ENCODE results near the gene SLC4A9.

SLC4A9 gene, protein sequence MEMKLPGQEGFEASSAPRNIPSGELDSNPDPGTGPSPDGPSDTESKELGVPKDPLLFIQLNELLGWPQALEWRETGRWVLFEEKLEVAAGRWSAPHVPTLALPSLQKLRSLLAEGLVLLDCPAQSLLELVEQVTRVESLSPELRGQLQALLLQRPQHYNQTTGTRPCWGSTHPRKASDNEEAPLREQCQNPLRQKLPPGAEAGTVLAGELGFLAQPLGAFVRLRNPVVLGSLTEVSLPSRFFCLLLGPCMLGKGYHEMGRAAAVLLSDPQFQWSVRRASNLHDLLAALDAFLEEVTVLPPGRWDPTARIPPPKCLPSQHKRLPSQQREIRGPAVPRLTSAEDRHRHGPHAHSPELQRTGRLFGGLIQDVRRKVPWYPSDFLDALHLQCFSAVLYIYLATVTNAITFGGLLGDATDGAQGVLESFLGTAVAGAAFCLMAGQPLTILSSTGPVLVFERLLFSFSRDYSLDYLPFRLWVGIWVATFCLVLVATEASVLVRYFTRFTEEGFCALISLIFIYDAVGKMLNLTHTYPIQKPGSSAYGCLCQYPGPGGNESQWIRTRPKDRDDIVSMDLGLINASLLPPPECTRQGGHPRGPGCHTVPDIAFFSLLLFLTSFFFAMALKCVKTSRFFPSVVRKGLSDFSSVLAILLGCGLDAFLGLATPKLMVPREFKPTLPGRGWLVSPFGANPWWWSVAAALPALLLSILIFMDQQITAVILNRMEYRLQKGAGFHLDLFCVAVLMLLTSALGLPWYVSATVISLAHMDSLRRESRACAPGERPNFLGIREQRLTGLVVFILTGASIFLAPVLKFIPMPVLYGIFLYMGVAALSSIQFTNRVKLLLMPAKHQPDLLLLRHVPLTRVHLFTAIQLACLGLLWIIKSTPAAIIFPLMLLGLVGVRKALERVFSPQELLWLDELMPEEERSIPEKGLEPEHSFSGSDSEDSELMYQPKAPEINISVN
- long read RNA-seq, donor 1 = 0 reads
- long read RNA-seq, donor 2 = 0 reads
- long read RNA-seq, donor 3 = 0 reads
- long read RNA-seq, donor 4 = 0 reads
- long read RNA-seq, donor 5 = 0 reads
- long read RNA-seq, donor 6 = 0 reads
- long read RNA-seq, donor 7 = 0 reads
- long read RNA-seq, donor 8, partial matches to known transcripts = 0 of 1 reads
- long read RNA-seq, donor 8, other reads (novel, unspliced or antisense) = 0 of 1 reads

GRCh38 chr5:140360101-140360500 is at the start of gene SLC4A9:
SLC4A9 (plus strand) TSS chr5:140360194; CDS start chr5:140360237, 43 bp downstream.
- DNase-seq = no peak

- no peak for DNase-seq
Measured at GRCh38 chr5:140310434-140310833, 49.6 kb upstream of the SLC4A9 start.

DNA sequence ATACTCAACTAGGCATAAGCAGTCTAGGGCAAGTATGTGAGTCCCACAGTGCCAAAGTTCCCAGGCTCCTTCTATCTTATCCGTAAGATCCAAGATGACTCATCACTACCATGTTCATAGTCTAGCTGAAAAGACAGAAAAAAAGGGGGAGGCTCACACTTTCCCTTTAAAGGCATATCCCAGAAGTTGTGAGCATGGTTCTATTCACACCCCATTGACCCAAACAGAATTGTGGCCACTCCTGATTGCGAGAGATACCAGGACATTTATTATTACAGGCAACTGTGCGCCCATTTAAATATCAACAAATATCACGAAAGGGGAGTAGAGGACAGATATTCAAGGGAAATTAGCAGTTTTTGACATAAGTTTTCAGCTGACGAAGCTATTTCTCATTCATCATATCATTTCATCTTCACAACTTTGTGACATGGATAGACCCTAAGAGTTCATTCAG is 49.0 kb upstream of the SLC4A9 start:
- DNase-seq = no peak

DNA sequence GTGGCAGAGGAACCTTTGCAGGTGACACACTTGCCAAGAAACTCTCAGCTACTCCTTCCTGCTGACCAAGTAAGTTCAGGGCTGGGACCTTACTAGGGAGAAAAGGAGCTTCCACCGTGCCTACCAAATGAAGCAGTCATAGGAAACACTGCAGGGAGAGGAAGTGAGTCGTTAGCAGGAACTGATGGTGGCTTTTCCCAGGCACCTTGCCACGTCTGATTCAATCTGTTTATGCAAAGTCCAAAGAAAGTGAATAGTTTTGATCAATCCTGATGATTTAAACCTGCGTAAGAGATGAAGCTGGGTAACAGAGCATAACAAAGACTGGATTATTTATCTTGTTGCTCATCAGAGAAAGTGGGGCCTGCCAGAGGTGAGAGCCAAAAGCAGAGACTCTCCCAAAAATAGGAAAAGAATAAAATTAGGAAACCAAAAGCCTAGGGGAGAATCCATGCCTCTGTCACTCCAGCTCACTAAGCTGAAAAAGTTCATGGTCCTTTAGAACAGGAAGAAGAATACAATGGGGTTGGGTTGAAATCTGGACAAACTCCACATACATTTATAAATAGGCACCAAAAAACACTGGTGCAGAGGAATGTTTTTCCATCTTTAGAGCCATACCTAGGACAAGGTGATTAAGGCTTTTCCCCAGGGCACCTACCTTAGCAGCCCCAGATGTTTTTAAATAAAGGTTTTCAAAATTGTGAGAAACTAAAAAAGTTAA is 47.8 kb upstream of the SLC4A9 start:
- DNase-seq = no peak

DNA sequence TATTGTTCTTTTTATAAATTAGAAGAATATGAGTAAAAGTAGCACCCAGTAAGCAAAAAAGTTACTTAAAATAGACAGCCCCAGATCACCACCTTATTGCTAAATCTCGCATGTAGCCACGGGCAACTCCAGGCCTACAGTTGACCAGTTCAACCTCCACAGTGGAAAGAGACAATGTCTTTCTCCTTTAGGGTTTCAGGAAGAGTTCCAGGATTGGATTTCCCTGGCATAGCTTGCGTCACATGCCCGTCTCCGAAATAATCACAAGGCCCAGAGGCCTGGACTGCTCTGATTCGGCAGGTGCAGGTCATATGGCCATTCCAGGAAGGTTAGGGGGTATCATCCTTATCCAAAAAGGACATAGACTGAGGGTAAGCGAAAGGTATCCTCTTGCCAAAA is 47.2 kb upstream of the SLC4A9 start:
- no peak for DNase-seq

DNA sequence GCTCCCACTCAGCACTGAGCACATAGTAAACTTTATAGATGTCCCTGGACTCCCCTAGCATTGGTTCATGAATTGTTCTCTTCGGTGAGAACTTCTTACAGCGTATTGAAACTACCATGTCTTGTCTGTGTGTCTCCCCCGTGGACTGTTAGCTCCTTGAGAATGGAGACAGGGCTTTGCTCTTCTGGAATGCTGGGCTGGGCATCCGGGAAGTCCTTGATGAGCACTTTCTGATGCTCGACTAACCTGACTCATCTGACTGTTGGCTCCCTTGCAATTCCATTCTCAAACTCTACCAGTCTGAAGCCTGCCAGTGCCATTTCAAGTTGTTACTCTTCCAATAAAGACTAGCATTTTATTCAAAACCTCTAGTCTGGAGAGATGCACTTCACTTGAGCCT is 42.1 kb upstream of the SLC4A9 start:
- DNase-seq = no peak

DNA sequence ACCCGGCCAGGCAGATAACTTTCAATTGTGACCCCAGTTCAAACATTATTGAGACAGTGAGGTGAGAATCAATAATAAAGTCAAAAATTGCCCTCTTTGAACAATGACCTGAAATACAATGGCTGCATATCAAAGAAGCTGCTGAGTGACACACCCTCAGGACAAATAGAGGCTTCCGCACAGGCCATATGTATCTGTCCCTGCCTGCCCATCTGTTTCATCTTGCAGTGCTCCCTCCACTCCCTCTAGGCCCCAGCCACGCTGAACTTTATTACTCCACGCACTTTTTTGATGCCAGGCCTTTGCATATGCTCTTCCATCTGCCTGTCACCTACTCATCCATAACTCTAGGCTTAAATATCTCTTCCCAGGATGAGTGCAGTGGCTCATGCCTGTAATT is 41.2 kb upstream of the SLC4A9 start:
- no peak for DNase-seq

DNA sequence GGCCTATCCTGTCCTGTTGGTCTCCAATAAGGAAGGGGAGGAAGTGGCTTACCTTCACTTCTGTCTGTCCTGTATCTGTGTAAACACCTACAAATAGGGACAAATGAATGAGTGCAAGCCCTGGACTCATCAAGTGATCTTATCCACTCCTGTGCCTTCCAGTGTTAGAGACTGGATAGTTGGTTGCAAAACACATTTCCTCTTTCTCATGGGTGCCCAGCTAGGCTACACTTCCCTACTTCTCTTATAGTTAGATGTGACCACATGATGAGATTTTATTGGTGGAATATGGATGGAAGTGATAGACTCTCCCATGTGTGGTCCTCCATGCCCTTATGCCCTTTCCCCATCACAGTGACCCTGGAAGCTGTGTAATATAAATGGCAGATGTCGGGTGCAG is 40.2 kb upstream of the SLC4A9 start:
- DNase-seq = no peak

DNA sequence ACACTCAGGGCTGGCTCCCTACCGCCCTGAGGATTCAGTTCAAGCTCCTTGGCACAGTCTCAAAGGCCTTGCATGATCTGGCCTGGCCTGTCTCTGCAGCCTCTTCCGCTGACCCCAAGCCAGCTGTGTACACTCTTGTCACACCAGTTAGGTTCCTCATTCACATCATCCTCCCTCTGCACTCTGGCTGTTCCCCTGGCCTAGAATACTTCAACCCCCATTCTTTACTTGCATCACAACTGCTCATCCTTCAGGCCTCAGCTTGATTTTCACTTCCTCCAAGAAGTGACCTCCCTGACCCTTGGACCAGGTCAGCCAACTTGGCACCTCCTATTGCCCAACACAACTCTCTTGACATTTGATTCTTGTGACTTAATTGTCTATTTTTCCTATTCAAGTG is 38.2 kb upstream of the SLC4A9 start:
- DNase-seq = no peak

GRCh38 chr5:140322751-140323731 is 37.0 kb upstream of the SLC4A9 start:
- DNase-seq = peak; percentile 52

GRCh38 chr5:140324041-140324600 is 35.9 kb upstream of the SLC4A9 start:
- no peak for DNase-seq

DNA sequence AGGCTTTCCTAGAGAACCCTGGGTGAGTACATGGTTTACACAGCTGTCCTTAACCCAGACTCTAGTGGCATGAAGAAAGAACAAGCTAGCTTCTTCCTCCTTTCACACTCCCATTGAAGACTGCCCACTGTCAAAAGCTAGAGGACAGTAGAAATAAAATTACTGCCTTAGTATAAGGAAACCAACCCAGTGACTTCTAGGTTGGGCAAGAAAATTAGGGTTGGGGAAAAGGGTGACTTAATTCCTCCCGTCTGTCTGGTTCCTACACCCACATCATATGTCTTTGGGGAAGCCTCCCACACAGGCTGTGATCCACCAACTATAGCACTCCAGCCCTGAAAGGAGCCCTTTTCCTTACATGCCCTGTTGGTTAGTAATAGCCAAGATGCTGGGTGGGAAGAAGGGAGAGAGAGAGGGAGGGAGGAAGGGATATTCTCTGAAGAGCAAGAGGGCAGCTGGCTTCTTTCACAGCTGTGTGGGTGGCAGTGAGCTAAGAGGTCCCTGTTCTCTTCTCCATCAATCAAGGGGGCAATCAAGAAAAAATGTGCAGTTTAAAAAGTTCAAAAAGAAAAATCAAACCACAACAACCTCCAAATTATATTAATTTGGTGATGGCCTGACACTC is 35.3 kb upstream of the SLC4A9 start:
- no peak for DNase-seq

DNA sequence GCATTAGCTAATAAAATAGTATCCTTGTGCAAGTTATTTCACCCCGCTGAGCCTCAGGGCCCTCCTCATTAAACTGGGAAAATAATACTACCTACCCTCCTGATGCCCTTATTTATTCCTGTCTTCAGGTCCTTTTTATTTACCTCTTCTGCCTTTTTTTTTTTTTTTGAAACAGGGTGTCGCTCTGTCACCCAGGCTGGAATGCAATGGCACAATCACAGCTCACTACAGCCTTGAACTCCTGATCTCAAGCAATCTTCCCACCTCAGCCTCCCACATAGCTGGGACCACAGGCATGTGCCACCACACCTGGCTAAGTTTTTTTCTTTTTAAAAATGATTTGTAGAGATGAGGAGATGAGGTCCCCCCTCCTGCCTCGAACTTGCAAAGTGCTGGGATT is 34.5 kb upstream of the SLC4A9 start:
- no peak for DNase-seq

GRCh38 chr5:140327589-140327988 is 32.4 kb upstream of the SLC4A9 start:
- DNase-seq = no peak

DNA sequence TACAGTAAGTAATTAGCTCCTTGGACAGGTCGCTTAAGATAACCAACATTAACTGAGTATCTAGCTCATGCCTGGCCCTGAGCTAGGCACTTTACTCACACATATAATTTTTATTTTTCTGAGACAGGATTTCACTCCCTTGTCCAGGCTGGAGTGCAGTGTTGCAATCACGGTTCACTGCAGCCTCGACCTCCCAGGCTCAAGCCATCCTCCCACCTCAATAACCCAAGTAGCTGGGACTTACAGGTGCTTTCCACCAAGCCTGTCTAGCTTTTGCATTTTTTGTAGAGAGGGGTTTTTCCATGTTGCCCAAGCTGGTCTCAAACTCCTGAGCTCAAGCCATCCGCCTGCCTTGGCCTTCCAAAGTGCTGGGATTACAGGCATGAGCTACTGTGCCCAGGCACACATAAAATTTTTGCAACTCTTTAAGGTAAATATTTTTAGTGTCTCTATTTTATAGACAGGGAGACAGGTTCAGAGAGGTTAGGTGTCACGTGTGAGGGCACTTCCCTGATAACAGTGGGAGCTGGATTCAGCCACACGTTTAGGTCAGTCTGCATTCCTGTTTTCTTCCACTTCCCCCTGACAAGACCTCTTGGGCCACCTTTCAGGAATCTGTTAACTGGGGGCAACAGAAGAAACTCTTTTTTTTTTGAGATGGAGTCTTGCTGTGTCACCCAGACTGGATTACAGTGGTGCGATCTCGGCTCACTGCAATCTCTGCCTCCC is 31.8 kb upstream of the SLC4A9 start:
- DNase-seq = no peak

GRCh38 chr5:140329739-140330481 is 30.1 kb upstream of the SLC4A9 start:
- no peak for DNase-seq

DNA sequence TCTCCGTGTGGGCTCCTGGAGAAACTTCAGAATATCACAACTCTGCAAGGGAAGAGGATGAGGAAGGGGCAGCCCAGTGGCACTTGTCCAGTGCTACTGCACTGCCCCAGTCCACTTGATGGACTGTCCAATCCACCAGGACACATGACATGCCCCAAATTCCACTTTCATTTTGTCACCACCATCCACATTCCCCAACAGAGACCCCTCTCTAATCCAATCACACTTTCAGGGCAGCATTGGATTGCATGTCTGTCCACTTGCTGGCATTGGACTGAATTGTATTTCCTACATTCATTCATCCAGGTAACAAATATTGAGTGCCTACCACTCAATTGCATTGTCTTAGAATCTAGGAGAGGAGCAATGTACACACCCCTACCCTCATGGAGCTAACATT is 28.4 kb upstream of the SLC4A9 start:
- DNase-seq = no peak

DNA sequence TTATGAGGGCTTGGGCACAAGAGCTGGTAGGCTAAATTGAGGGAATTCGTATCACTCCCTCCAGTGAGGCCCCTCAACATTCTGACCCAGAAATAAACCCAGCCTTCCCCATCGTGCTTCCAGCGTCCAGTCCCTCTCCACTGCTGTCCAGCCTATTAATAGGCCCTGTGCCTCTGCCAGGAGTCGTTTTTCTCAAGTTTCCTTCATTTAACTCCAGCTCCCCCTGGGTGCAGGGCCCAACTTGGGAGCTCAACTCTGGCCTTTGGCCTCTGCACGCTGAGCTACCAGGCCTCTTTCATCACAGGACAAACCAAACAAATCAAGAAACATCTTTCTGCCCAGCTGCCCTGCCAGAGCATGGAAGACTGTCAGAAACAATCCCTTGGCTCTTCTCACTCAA is 23.6 kb upstream of the SLC4A9 start:
- peak; percentile 51 for DNase-seq

- no peak for DNase-seq
Measured at GRCh38 chr5:140337880-140338279, 22.1 kb upstream of the SLC4A9 start.

All from right kidney (tissue), 9 donors.